HL-60 (cell line): ENCODE measurements around the gene VAT1L.

Experiments
- DNase-seq, 2 experiments: peaks; one replicate each; pipeline ENCODE4 v3.0.0-alpha.2; 2010 to 2020; ENCODE audit warnings: low read depth in 1 of 2, low spot score in 1 of 2
- H3K27ac ChIP-seq: fragments of 250-450 bp; sonication (Bioruptor Pico); replicated peaks from 2 replicates; pipeline ENCODE4 v1.5.1; 2020; ENCODE audit warnings: mild to moderate bottlenecking, moderate library complexity
- H3K27me3 ChIP-seq: fragments of 250-450 bp; sonication (Bioruptor Pico); 2 replicates; pipeline ENCODE4 v1.5.1; 2021; ENCODE audit warnings: mild to moderate bottlenecking, moderate library complexity; ENCODE audit not compliant: insufficient read depth, poor library complexity, severe bottlenecking
- H3K4me3 ChIP-seq: replicated peaks from 2 replicates; pipeline ENCODE4 v1.5.1; 2011; ENCODE audit warnings: mild to moderate bottlenecking, control low read depth, low read length; ENCODE audit not compliant: insufficient read depth
- GABPA ChIP-seq: IDR thresholded peaks from 2 replicates; pipeline ENCODE4 v1.6.1; 2012; ENCODE audit warnings: low read depth
- POLR2AphosphoS5 ChIP-seq: IDR thresholded peaks from 2 replicates; pipeline ENCODE4 v1.6.1; 2012; ENCODE audit warnings: low read depth
- SPI1 ChIP-seq: IDR thresholded peaks from 2 replicates; pipeline ENCODE4 v1.6.1; 2012; ENCODE audit warnings: low read depth, mild to moderate bottlenecking, borderline replicate concordance
- TF ChIP-seq, protein P1 (sequence below): IDR thresholded peaks from one replicate; pipeline ENCODE4 v1.5.1; 2011; ENCODE audit warnings: low read length, control low read depth, inconsistent platforms; ENCODE audit not compliant: insufficient read depth
- TF ChIP-seq, protein P2 (sequence below): IDR thresholded peaks from 2 replicates; pipeline ENCODE4 v1.6.1; 2012; ENCODE audit warnings: low read depth; ENCODE audit not compliant: insufficient replicate concordance

The VAT1L gene

GRCh38 chr16:77868052-77868451 lies 79.7 kb downstream of the VAT1L start:
- no peak overlapping the region for H3K27ac ChIP-seq
- no peak for DNase-seq
- TF ChIP-seq POLR2AphosphoS5 (no peak), SPI1 (no peak), GABPA (no peak)
- TF ChIP-seq, protein P1, sequence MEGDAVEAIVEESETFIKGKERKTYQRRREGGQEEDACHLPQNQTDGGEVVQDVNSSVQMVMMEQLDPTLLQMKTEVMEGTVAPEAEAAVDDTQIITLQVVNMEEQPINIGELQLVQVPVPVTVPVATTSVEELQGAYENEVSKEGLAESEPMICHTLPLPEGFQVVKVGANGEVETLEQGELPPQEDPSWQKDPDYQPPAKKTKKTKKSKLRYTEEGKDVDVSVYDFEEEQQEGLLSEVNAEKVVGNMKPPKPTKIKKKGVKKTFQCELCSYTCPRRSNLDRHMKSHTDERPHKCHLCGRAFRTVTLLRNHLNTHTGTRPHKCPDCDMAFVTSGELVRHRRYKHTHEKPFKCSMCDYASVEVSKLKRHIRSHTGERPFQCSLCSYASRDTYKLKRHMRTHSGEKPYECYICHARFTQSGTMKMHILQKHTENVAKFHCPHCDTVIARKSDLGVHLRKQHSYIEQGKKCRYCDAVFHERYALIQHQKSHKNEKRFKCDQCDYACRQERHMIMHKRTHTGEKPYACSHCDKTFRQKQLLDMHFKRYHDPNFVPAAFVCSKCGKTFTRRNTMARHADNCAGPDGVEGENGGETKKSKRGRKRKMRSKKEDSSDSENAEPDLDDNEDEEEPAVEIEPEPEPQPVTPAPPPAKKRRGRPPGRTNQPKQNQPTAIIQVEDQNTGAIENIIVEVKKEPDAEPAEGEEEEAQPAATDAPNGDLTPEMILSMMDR, result no peak
- TF ChIP-seq, protein P2, sequence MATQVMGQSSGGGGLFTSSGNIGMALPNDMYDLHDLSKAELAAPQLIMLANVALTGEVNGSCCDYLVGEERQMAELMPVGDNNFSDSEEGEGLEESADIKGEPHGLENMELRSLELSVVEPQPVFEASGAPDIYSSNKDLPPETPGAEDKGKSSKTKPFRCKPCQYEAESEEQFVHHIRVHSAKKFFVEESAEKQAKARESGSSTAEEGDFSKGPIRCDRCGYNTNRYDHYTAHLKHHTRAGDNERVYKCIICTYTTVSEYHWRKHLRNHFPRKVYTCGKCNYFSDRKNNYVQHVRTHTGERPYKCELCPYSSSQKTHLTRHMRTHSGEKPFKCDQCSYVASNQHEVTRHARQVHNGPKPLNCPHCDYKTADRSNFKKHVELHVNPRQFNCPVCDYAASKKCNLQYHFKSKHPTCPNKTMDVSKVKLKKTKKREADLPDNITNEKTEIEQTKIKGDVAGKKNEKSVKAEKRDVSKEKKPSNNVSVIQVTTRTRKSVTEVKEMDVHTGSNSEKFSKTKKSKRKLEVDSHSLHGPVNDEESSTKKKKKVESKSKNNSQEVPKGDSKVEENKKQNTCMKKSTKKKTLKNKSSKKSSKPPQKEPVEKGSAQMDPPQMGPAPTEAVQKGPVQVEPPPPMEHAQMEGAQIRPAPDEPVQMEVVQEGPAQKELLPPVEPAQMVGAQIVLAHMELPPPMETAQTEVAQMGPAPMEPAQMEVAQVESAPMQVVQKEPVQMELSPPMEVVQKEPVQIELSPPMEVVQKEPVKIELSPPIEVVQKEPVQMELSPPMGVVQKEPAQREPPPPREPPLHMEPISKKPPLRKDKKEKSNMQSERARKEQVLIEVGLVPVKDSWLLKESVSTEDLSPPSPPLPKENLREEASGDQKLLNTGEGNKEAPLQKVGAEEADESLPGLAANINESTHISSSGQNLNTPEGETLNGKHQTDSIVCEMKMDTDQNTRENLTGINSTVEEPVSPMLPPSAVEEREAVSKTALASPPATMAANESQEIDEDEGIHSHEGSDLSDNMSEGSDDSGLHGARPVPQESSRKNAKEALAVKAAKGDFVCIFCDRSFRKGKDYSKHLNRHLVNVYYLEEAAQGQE, result no peak
- no peak overlapping the region for H3K4me3 ChIP-seq
- H3K27me3 ChIP-seq, result no peaks in the 10 kb centered on the region

DNA sequence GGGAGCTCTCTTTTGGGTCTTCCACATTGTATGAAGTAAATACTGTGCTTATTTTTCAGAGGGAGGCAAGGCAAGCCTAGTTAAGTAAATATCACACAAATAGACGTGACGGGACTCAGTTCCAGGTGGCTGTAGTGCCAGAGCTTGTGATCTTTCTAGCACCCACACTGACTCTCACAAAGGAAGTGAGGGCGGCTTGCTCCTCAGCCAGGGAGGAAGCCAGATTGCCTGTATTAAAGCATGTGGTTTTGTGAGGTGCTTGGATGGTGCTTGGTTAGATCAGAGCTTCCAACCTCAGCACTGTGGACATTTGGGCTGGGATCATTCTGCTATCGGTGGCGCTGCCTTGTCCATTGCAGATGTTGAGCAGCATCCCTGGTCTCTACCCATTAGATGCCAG lies 80.1 kb downstream of the VAT1L start:
- TF ChIP-seq, protein P1, result no peak
- TF ChIP-seq, protein P2, result no peak
- TF ChIP-seq SPI1, result no peak
- TF ChIP-seq GABPA, result no peak
- no peak for TF ChIP-seq POLR2AphosphoS5
- no peaks in the 10 kb centered on the region for H3K27me3 ChIP-seq

GRCh38 chr16:77869997-77870813 lies 81.8 kb downstream of the VAT1L start:
- TF ChIP-seq POLR2AphosphoS5 (no peak), GABPA (no peak), SPI1 (no peak)
- TF ChIP-seq, protein P1, result no peak
- TF ChIP-seq, protein P2, result no peak
- DNase-seq, result no peak
- Histone ChIP-seq H3K27me3 (no peaks in the 10 kb centered on the region), H3K4me3 (no peak overlapping the region), H3K27ac (no peak overlapping the region)

More for the DNA sequence above, 80.1 kb downstream of the VAT1L start:
- DNase-seq, result no peak
- H3K27ac ChIP-seq, result no peak overlapping the region
- H3K4me3 ChIP-seq, result no peak overlapping the region
